K562 (cell line): ENCODE results near the gene IGSF8.

Experiments used
- ETV1 ChIP-seq: fragments of 450-650 bp; conservative IDR thresholded peaks from 2 replicates; pipeline ENCODE4 v1.6.1; 2016; ENCODE audit warnings: missing genetic modification characterization, control low read depth, low read depth, missing compliant biosample characterization
- NFYB ChIP-seq: IDR thresholded peaks from 2 replicates; pipeline ENCODE4 v1.6.1; 2011; ENCODE audit warnings: mild to moderate bottlenecking, moderate library complexity; ENCODE audit not compliant: insufficient read length; ENCODE audit errors: extremely low read depth
- NR3C1 ChIP-seq: sonication (generic); formaldehyde crosslinking; IDR thresholded peaks from 2 replicates; pipeline ENCODE4 v1.8.1; 2022; ENCODE audit warnings: missing genetic modification reagents
- PHF21A ChIP-seq: fragments of 450-650 bp; IDR thresholded peaks from 2 replicates; pipeline ENCODE4 v1.6.1; 2017; ENCODE audit warnings: low read depth, borderline replicate concordance
- POLR2A ChIP-seq: fragments of 450-650 bp; conservative IDR thresholded peaks from 2 replicates; pipeline ENCODE4 v1.6.1; 2016
- POLR2AphosphoS5 ChIP-seq: IDR thresholded peaks from 2 replicates; pipeline ENCODE4 v1.6.1; 2011; ENCODE audit warnings: mild to moderate bottlenecking, low read depth, low read length, moderate library complexity; ENCODE audit not compliant: control insufficient read depth, insufficient read depth
- SMAD3 ChIP-seq: fragments of 450-650 bp; formaldehyde crosslinking; conservative IDR thresholded peaks from 2 replicates; pipeline ENCODE4 v1.4.0; 2020; ENCODE audit warnings: mild to moderate bottlenecking
- TEAD1 ChIP-seq, 2 experiments: fragments of 450-650 bp in 1 of 2; sonication (generic) in 1 of 2; formaldehyde crosslinking; IDR thresholded peaks; 2 replicates each; pipeline versions ENCODE4 v1.4.0 to v1.8.0; 2020 to 2022; ENCODE audit warnings: mild to moderate bottlenecking in 2 of 2, missing genetic modification reagents in 1 of 2
- ZNF263 ChIP-seq: sonication (generic); formaldehyde crosslinking; IDR thresholded peaks from 2 replicates; pipeline ENCODE4 v1.8.0; 2022; ENCODE audit warnings: mild to moderate bottlenecking, missing genetic modification reagents, borderline replicate concordance

GRCh38 chr1:160086456-160086892 is 11.9 kb downstream of the IGSF8 start:
- TF ChIP-seq PHF21A (no peak), POLR2A (no peak), NFYB (no peak), TEAD1 (CRISPR knock-in tag; IDR thresholded peaks at IDR 0.05) (no peak), ETV1 (tag) (no peak), NR3C1 (CRISPR knock-in tag) (no peak), ZNF263 (CRISPR knock-in tag) (no peak), POLR2AphosphoS5 (no peak), SMAD3 (CRISPR knock-in tag) (no peak)
